GM21825 (cell line): ENCODE results near the gene SYNDIG1L.

Source experiments
- ATAC-seq: cut with Tn5 transposase; IDR thresholded peaks from one replicate; pipeline ENCODE4 v1.9.1; 2021; ENCODE audit warnings: mild to moderate bottlenecking, moderate library complexity; ENCODE audit not compliant: unreplicated experiment

Gene SYNDIG1L

DNA sequence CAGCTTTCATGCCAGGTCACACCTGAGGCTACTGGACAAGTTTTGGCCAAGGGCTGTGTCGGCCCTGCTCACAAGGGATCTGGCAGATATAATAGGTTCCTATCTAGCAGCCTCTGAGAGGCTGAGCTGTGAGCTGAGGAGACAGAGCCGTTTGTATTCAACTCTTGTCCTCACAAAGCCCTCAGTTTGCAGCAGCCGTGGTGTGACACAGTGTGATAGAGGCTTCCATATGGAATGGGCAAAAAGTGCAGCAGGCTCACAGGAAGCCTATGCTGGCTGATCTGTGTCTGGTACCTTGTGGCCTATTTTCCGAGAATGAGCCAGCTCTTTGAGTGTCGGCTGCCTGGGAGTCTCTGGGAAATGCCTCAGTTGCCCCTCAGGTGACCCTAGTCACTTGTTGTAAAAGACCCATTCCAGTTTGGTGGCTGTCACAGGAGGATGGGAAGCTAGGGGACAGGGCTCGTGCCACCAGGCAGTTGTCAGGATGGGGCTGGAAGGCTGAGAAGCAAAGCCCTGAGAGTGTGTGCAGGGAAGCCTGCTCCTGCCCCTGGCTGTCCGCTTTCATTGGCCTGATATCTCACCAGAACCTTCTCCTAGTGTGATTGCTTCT, 61.6 kb downstream of the SYNDIG1L start:
- no peak for ATAC-seq

DNA sequence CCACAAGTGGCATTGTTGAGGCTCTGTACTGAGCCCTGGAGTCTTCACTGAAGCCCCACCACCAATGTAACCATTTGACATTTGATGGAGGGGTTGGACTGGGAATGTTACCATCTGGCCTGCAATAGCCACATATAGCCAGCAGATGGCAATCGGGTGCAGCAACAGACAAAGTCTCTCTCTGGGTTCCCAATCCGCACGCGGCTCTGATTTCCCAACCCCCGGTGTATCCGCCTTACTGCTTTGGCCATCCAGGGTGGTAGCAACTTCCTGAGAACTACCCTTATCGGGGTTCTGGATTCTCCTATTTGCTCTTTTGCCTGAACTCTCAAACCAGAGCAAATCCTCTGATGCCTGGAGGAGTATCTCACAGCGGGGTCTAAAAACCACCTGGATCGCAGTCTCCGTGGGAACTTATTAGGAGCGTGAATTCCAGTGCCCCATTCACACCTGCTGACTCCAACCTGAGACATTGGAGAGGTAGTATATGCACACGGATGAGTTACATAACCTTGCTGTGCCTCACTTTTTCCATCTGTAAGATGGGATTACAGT, 63.6 kb downstream of the SYNDIG1L start:
- ATAC-seq = no peak

DNA sequence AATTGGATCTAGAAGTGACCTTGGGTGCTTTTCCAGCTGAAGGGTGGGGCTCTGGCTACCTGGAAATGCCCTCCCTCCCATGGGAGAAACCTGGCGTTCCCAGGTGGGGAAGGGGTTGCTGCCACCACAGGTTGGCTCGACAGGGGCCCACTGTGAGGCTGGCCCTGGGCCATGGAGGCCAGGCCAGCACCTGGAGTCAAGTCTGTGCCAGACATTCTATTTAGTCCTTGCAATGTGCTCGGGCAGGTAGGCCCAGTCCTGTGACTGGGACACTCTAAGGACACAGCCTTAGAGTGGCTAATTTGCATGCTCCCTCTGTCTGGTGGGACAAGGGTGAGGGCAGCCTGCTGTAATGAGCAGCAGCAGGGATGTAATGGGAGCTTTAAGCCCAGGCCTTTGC, 65.8 kb downstream of the SYNDIG1L start:
- no peak for ATAC-seq

DNA sequence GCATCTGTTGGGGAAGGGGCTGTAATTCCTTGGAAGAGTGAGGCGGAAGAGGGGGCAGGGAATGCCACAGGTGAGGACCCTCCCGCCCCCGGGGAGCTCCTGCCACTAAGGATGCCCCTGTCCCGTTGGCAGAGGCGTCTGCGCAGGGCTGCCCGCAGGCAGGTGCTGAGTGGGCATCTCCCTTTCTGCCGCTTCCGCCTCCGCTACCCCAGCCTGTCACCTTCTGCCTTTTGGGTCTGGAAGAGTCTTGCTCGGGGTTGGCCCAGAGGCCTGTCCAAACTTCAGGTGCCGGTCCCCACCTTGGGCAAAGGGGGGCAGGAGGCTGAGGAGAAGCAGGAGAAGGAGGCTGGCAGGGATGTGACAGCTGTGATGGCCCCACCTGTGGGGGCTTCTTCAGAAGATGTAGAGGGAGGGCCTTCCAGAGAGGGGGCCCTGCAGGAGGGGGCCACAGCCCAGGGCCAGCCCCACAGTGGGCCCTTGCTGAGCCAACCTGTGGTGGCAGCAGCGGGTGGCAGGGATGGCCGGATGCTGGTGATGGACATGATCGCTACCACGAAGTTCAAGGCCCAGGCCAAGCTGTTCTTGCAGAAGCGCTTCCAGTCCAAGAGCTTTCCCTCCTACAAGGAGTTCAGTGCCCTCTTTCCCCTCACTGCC, 67.7 kb downstream of the SYNDIG1L start:
- ATAC-seq = no peak

DNA sequence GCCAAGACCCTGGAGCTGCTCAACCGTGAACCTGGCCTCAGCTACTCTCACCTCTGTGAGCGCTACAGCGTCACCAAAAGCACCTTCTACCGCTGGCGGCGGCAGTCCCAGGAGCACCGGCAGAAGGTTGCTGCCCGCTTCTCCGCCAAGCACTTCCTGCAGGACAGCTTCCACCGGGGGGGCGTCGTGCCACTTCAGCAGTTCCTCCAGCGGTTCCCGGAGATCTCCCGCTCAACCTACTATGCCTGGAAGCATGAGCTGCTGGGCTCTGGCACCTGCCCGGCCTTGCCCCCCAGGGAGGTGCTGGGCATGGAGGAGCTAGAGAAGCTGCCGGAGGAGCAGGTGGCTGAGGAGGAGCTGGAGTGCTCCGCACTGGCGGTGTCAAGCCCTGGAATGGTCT, 68.4 kb downstream of the SYNDIG1L start:
- ATAC-seq = no peak

DNA sequence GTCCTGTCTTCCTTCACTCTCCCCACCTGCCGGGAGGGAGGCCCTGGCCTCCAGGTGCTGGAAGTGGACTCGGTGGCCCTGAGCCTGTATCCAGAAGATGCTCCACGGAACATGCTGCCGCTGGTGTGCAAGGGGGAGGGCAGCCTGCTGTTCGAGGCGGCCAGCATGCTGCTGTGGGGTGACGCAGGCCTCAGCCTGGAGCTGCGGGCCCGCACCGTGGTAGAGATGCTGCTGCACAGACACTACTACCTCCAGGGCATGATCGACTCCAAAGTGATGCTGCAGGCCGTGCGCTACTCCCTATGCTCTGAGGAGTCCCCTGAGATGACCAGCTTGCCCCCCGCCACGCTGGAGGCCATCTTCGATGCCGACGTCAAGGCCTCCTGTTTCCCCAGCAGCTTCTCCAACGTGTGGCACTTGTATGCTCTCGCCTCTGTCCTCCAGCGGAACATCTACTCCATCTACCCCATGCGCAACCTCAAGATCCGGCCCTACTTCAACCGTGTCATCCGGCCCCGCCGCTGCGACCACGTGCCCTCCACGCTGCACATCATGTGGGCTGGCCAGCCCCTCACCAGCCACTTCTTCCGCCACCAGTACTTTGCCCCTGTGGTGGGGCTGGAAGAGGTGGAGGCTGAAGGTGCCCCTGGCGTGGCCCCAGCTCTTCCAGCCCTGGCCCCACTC, 69.0 kb downstream of the SYNDIG1L start:
- ATAC-seq = no peak
